SK-N-MC (cell line): ENCODE results near the gene ALKBH4.

Source experiments
- EZH2 ChIP-seq: fragments of 200-600 bp; sonication (generic); IDR thresholded peaks from one replicate; pipeline ENCODE4 v1.6.1; 2017; ENCODE audit warnings: antibody characterized with exemption
- FOXP2 ChIP-seq: optimal IDR thresholded peaks from 2 replicates; pipeline ENCODE3; 2011; ENCODE audit warnings: mild to moderate bottlenecking, moderate library complexity; ENCODE audit not compliant: insufficient read depth; ENCODE audit errors: extremely low read length, control extremely low read depth
- POLR2AphosphoS5 ChIP-seq: IDR thresholded peaks from 2 replicates; pipeline ENCODE4 v1.6.1; 2012; ENCODE audit warnings: mild to moderate bottlenecking, low read depth, low read length, borderline replicate concordance

- TF ChIP-seq EZH2 (no peak), POLR2AphosphoS5 (peak; percentile 92), FOXP2 (peak; percentile 54)
Measured at GRCh38 chr7:102464577-102465280, at the start of gene ALKBH4, which contains the start of gene LRWD1.
